GM18909 (cell line): ENCODE data around the gene PPP1R12A.
"Not testable (repeated sequence)": the region's sequence is repeated elsewhere in the genome, so short reads cannot be mapped to it uniquely, and the experiment has no call there.

Source experiments
- ATAC-seq: cut with Tn5 transposase; IDR thresholded peaks from one replicate; pipeline ENCODE4 v1.9.1; 2021; ENCODE audit warnings: mild to moderate bottlenecking; ENCODE audit not compliant: unreplicated experiment, poor library complexity

PPP1R12A gene

GRCh38 chr12:79935021-79935623 lies at the start of gene PPP1R12A:
PPP1R12A (minus strand) TSS chr12:79935097; CDS start chr12:79934931, 166 bp downstream.
- peak; percentile 86 for ATAC-seq

- no peak for ATAC-seq
Observed at GRCh38 chr12:79983986-79984620, 49.2 kb upstream of the PPP1R12A start.

GRCh38 chr12:79983492-79983891 lies 48.6 kb upstream of the PPP1R12A start:
- no peak for ATAC-seq

GRCh38 chr12:79982086-79983062 lies 47.5 kb upstream of the PPP1R12A start:
- ATAC-seq = no peak

GRCh38 chr12:79978692-79979091 lies 43.8 kb upstream of the PPP1R12A start:
- no peak for ATAC-seq

GRCh38 chr12:79977856-79978460 lies 43.1 kb upstream of the PPP1R12A start:
- not testable (repeated sequence) for ATAC-seq

- ATAC-seq = no peak
Observed at GRCh38 chr12:79975143-79975542, 40.2 kb upstream of the PPP1R12A start.

- no peak for ATAC-seq
Observed at GRCh38 chr12:79973801-79974200, 38.9 kb upstream of the PPP1R12A start.

- no peak for ATAC-seq
Observed at GRCh38 chr12:79964100-79964627, 29.3 kb upstream of the PPP1R12A start.

GRCh38 chr12:79961411-79961810 lies 26.5 kb upstream of the PPP1R12A start:
- no peak for ATAC-seq

GRCh38 chr12:79959484-79959883 lies 24.6 kb upstream of the PPP1R12A start:
- no peak for ATAC-seq

- no peak for ATAC-seq
Observed at GRCh38 chr12:79956896-79957295, 22.0 kb upstream of the PPP1R12A start.

GRCh38 chr12:79955561-79955960 lies 20.7 kb upstream of the PPP1R12A start:
- ATAC-seq = no peak

GRCh38 chr12:79954037-79954610 lies 19.2 kb upstream of the PPP1R12A start:
- ATAC-seq = no peak

GRCh38 chr12:79949098-79949497 lies 14.2 kb upstream of the PPP1R12A start:
- no peak for ATAC-seq

- no peak for ATAC-seq
Observed at GRCh38 chr12:79945433-79945832, 10.5 kb upstream of the PPP1R12A start.

- ATAC-seq = no peak
Observed at GRCh38 chr12:79944565-79944964, 9.7 kb upstream of the PPP1R12A start.

- not testable (repeated sequence) for ATAC-seq
Observed at GRCh38 chr12:79942846-79943245, 7.9 kb upstream of the PPP1R12A start.

- ATAC-seq = no peak
Observed at GRCh38 chr12:79939728-79940310, 4.9 kb upstream of the PPP1R12A start.

GRCh38 chr12:79938843-79939242 lies 3.9 kb upstream of the PPP1R12A start:
- no peak for ATAC-seq
